HG02973 (cell line): ENCODE data around the gene HES1.
"Not testable (repeated sequence)": the region's sequence is repeated elsewhere in the genome, so short reads cannot be mapped to it uniquely, and the experiment has no call there.

Source experiments
- ATAC-seq: cut with Tn5 transposase; IDR thresholded peaks from one replicate; pipeline ENCODE4 v1.9.1; 2021; ENCODE audit warnings: moderate library complexity; ENCODE audit not compliant: unreplicated experiment

HES1 gene

GRCh38 chr3:194124193-194124592, 11.8 kb upstream of the HES1 start:
- ATAC-seq: no peak

GRCh38 chr3:194125442-194125841, 10.5 kb upstream of the HES1 start:
- ATAC-seq: no peak

- ATAC-seq: no peak
Measured at GRCh38 chr3:194126790-194127189, 9.2 kb upstream of the HES1 start.

- no peak for ATAC-seq
Measured at GRCh38 chr3:194128202-194128918, 7.6 kb upstream of the HES1 start.

GRCh38 chr3:194128919-194129295, 7.0 kb upstream of the HES1 start:
- not testable (repeated sequence) for ATAC-seq

- no peak for ATAC-seq
Measured at GRCh38 chr3:194129581-194130133, 6.3 kb upstream of the HES1 start.

- ATAC-seq: no peak
Measured at GRCh38 chr3:194130188-194130587, 5.8 kb upstream of the HES1 start.

GRCh38 chr3:194130807-194131589, 5.0 kb upstream of the HES1 start:
- ATAC-seq: peak; percentile 46

- no peak for ATAC-seq
Measured at GRCh38 chr3:194132465-194133286, 3.3 kb upstream of the HES1 start.

GRCh38 chr3:194133661-194134230, 2.2 kb upstream of the HES1 start:
- no peak for ATAC-seq

GRCh38 chr3:194134231-194134756, 1.7 kb upstream of the HES1 start:
- ATAC-seq: peak; percentile 14

- peak; percentile 34 for ATAC-seq
Measured at GRCh38 chr3:194134757-194135515, 1.0 kb upstream of the HES1 start.

- ATAC-seq: no peak
Measured at GRCh38 chr3:194135516-194135805, 487 bp upstream of the HES1 start.

GRCh38 chr3:194136519-194137007, 615 bp downstream of the HES1 start:
- no peak for ATAC-seq

GRCh38 chr3:194137008-194137505, 1.1 kb downstream of the HES1 start:
- no peak for ATAC-seq

GRCh38 chr3:194137506-194138474, 1.8 kb downstream of the HES1 start:
- ATAC-seq: peak; percentile 32

GRCh38 chr3:194138732-194139070, 2.8 kb downstream of the HES1 start:
- no peak for ATAC-seq

- no peak for ATAC-seq
Measured at GRCh38 chr3:194139071-194139813, 3.3 kb downstream of the HES1 start.
